HG03521 (cell line): Measurements from ENCODE around the gene LRRFIP1.

Experiments
- ATAC-seq: cut with Tn5 transposase; IDR thresholded peaks from one replicate; pipeline ENCODE4 v1.9.1; 2021; ENCODE audit warnings: mild to moderate bottlenecking, moderate library complexity; ENCODE audit not compliant: unreplicated experiment

LRRFIP1 gene

GRCh38 chr2:237721458-237721857 is 94.1 kb downstream of the LRRFIP1 start:
- no peak for ATAC-seq

GRCh38 chr2:237722616-237723015 is 95.2 kb downstream of the LRRFIP1 start:
- no peak for ATAC-seq

GRCh38 chr2:237723023-237723422 is 95.6 kb downstream of the LRRFIP1 start:
- ATAC-seq = no peak

- ATAC-seq = no peak
Measured at GRCh38 chr2:237723602-237724001, 96.2 kb downstream of the LRRFIP1 start.

GRCh38 chr2:237724811-237725478 is 97.6 kb downstream of the LRRFIP1 start:
- no peak for ATAC-seq

GRCh38 chr2:237725661-237726060 is 98.3 kb downstream of the LRRFIP1 start:
- ATAC-seq = no peak

- ATAC-seq = no peak
Measured at GRCh38 chr2:237726401-237726830, 99.0 kb downstream of the LRRFIP1 start.

GRCh38 chr2:237727363-237727762 is 100.0 kb downstream of the LRRFIP1 start:
- no peak for ATAC-seq

GRCh38 chr2:237729681-237730475 is 102.5 kb downstream of the LRRFIP1 start:
- no peak for ATAC-seq

GRCh38 chr2:237731663-237732062 is 104.3 kb downstream of the LRRFIP1 start:
- ATAC-seq = no peak

GRCh38 chr2:237732070-237732469 is 104.7 kb downstream of the LRRFIP1 start:
- ATAC-seq = no peak

- no peak for ATAC-seq
Measured at GRCh38 chr2:237732790-237733381, 105.5 kb downstream of the LRRFIP1 start.

GRCh38 chr2:237733677-237734300 is 106.4 kb downstream of the LRRFIP1 start:
- no peak for ATAC-seq

GRCh38 chr2:237734905-237735623 is 107.7 kb downstream of the LRRFIP1 start:
- no peak for ATAC-seq

- ATAC-seq = no peak
Measured at GRCh38 chr2:237735798-237736197, 108.4 kb downstream of the LRRFIP1 start.

- no peak for ATAC-seq
Measured at GRCh38 chr2:237736783-237737182, 109.4 kb downstream of the LRRFIP1 start.

GRCh38 chr2:237737196-237737865 is 109.9 kb downstream of the LRRFIP1 start:
- no peak for ATAC-seq

GRCh38 chr2:237738255-237738654 is 110.9 kb downstream of the LRRFIP1 start:
- ATAC-seq = no peak

GRCh38 chr2:237739101-237739500 is 111.7 kb downstream of the LRRFIP1 start:
- no peak for ATAC-seq

- no peak for ATAC-seq
Measured at GRCh38 chr2:237742191-237742590, 114.8 kb downstream of the LRRFIP1 start.
